ENCODE measurements around the gene NCKAP5. TPM values are rescaled to one million over a fixed set of nuclear protein-coding genes. Genes with fewer than 3 reads are reported as not detected.

Gene NCKAP5
- total RNA-seq, 3 donors from 2014 or later (not counting 1 experiment from before 2014, with no cell fraction given) = 0.12 to 0.20 TPM; not detected in 1

DNA sequence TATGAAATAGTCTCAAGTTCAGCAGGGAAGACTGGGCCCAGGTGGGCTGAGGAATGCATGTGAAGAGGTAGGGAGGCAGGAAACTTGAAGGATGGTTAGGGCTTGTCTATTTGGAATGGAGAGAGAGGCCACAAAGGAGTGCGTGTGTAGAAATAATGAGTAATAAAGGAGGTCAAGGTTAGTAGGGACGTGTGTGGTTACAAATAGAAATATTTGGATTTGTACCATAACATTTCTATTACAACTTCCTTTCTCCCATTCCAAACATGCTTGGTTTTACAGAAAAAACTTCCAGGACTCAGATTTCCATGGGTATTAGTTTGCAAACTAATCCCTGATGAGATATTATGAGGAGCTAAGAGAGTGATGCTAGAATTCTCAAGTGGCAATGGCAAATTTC is 280.6 kb downstream of the NCKAP5 start:
- intact Hi-C loops (cut with micrococcal nuclease) = no loop called here
- Histone ChIP-seq H3K4me3 (ENCODE audit: low read length) (no peak overlapping the region), H3K27ac (ENCODE audit: low read length) (no peak overlapping the region), H3K4me1 (ENCODE audit: control insufficient read depth, insufficient read depth, low read length) (no peaks in the 10 kb centered on the region), H3K9me3 (ENCODE audit: control insufficient read depth, insufficient read depth, low read length) (no peaks in the 10 kb centered on the region), H3K36me3 (ENCODE audit: control insufficient read depth, insufficient read depth, low read length) (no peaks in the 10 kb centered on the region), H3K27me3 (ENCODE audit: control insufficient read depth, insufficient read depth, low read length) (no peaks in the 10 kb centered on the region)
- Mint-ChIP-seq H3K4me3 (no peak overlapping the region), H3K27me3 (ENCODE audit: low read depth in 2 of 2) (no peaks in the 10 kb centered on the region), H3K9me3 (peaks cover 5 to 11% of the 10 kb centered on the region in 2 donors), H3K36me3 (no peaks in the 10 kb centered on the region), H3K27ac (no peak overlapping the region), H3K4me1 (no peaks in the 10 kb centered on the region)
- DNase-seq = no peak
- TF ChIP-seq, protein P1, sequence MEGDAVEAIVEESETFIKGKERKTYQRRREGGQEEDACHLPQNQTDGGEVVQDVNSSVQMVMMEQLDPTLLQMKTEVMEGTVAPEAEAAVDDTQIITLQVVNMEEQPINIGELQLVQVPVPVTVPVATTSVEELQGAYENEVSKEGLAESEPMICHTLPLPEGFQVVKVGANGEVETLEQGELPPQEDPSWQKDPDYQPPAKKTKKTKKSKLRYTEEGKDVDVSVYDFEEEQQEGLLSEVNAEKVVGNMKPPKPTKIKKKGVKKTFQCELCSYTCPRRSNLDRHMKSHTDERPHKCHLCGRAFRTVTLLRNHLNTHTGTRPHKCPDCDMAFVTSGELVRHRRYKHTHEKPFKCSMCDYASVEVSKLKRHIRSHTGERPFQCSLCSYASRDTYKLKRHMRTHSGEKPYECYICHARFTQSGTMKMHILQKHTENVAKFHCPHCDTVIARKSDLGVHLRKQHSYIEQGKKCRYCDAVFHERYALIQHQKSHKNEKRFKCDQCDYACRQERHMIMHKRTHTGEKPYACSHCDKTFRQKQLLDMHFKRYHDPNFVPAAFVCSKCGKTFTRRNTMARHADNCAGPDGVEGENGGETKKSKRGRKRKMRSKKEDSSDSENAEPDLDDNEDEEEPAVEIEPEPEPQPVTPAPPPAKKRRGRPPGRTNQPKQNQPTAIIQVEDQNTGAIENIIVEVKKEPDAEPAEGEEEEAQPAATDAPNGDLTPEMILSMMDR (IDR thresholded peaks at IDR 0.05) = no peak
- 88% methylated on average over 1 of the region's 2 CpGs for WGBS (ENCODE audit: insufficient coverage)
- no peak for ATAC-seq

DNA sequence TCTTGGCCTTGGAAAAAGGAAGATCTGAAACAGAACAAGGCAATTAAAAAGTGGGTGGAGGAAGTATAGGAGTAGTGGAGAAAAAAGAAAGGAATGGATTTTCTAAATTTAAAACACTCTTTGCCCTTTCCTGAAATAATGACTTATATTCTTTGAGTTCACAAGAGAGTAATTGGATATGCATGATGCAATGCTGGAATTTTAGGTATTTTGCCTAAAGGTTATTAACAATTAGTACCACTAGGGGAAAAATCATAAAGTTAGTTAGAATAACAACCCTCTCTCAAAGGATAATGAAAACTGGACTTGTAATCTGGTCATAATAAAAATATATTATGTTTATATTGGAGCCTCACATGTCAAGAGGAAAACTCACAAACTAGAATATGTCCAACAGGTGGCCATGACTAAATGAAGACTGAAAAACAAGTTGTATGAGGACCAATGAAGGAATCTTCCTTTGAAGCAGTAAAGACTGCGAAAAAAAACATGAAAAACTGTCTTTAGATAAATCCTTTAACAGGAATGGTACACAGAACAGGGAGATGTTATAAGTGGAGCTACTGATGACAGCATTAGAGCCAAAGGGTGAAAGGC is 281.8 kb downstream of the NCKAP5 start:
- Histone ChIP-seq H3K4me3 (ENCODE audit: low read length) (no peak overlapping the region), H3K27me3 (ENCODE audit: control insufficient read depth, insufficient read depth, low read length) (no peaks in the 10 kb centered on the region), H3K36me3 (ENCODE audit: control insufficient read depth, insufficient read depth, low read length) (no peaks in the 10 kb centered on the region), H3K4me1 (ENCODE audit: control insufficient read depth, insufficient read depth, low read length) (no peaks in the 10 kb centered on the region), H3K27ac (ENCODE audit: low read length) (no peak overlapping the region), H3K9me3 (ENCODE audit: control insufficient read depth, insufficient read depth, low read length) (no peaks in the 10 kb centered on the region)
- Mint-ChIP-seq H3K4me3 (no peak overlapping the region), H3K36me3 (no peaks in the 10 kb centered on the region), H3K4me1 (no peaks in the 10 kb centered on the region), H3K9me3 (peaks cover 5 to 14% of the 10 kb centered on the region in 2 donors), H3K27ac (no peak overlapping the region), H3K27me3 (ENCODE audit: low read depth in 2 of 2) (no peaks in the 10 kb centered on the region)
- ATAC-seq (no peak), DNase-seq (no peak)
- TF ChIP-seq, protein P1 (IDR thresholded peaks at IDR 0.05) = no peak
- WGBS (ENCODE audit: insufficient coverage) = 75% methylated on average over 1 of the region's 1 CpG
- intact Hi-C loops (cut with micrococcal nuclease) = no loop called here

DNA sequence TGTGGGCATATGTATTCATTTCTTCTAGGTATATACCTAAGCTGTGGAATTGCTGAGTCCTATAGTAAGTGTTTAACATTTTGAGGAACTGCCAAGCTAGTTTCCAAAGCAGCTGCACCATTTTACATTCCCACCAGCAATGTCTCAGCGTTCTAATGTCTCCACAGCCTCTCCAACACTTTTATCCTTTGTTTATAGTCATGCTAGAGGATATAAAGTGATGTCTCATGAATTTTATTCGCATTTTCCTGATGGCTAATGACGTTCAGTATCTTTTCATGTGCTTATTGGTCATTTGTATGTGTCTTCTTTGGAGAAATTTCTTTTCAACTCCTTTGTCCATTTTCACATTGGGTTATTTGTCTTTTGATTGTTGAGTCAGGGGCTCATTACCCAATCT is 295.2 kb downstream of the NCKAP5 start:
- DNase-seq = no peak
- WGBS (ENCODE audit: insufficient coverage) = 80% methylated on average over 1 of the region's 3 CpGs
- TF ChIP-seq, protein P1 (IDR thresholded peaks at IDR 0.05) = no peak

DNA sequence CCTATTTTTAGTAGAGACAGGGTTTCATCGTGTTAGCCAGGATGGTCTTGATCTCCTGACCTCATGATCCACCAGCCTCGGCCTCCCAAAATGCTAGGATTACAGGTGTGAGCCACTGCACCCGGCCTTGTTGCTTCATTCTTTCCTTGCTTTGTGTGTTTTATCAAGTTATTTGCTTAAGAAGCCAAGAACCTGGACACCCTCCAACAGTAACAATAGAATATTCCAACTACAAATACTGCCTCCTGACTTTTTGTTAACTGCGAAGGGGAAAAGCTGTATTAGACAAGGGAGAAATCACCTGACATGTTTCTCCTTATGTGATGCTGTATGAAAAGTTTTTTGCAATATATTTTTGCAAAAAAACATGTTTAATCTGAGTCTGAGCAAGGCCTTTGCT is 297.2 kb downstream of the NCKAP5 start:
- ATAC-seq = no peak
- Mint-ChIP-seq H3K27me3 (ENCODE audit: low read depth in 2 of 2) (peaks cover 0 to 1% of the 10 kb centered on the region in 2 donors), H3K27ac (no peak overlapping the region), H3K4me3 (no peak overlapping the region), H3K9me3 (peaks cover 5 to 13% of the 10 kb centered on the region in 2 donors), H3K4me1 (no peaks in the 10 kb centered on the region), H3K36me3 (no peaks in the 10 kb centered on the region)
- WGBS (ENCODE audit: insufficient coverage) = 89% methylated on average over 4 of the region's 4 CpGs
- Histone ChIP-seq H3K4me3 (ENCODE audit: low read length) (no peak overlapping the region), H3K27me3 (ENCODE audit: control insufficient read depth, insufficient read depth, low read length) (no peaks in the 10 kb centered on the region), H3K9me3 (ENCODE audit: control insufficient read depth, insufficient read depth, low read length) (no peaks in the 10 kb centered on the region), H3K27ac (ENCODE audit: low read length) (no peak overlapping the region), H3K36me3 (ENCODE audit: control insufficient read depth, insufficient read depth, low read length) (no peaks in the 10 kb centered on the region), H3K4me1 (ENCODE audit: control insufficient read depth, insufficient read depth, low read length) (no peaks in the 10 kb centered on the region)
- intact Hi-C loops (cut with micrococcal nuclease) = no loop called here
- TF ChIP-seq, protein P1 (IDR thresholded peaks at IDR 0.05) = no peak
- DNase-seq = no peak

More for the DNA sequence above, 295.2 kb downstream of the NCKAP5 start:
- H3K4me1 ChIP-seq (ENCODE audit: control insufficient read depth, insufficient read depth, low read length) = no peaks in the 10 kb centered on the region
- no peak overlapping the region for H3K27ac ChIP-seq (ENCODE audit: low read length)
- peaks cover 5 to 13% of the 10 kb centered on the region in 2 donors for H3K9me3 Mint-ChIP-seq
- H3K4me3 Mint-ChIP-seq = no peak overlapping the region
- no peak for ATAC-seq
- no peaks in the 10 kb centered on the region for H3K36me3 Mint-ChIP-seq
- no peaks in the 10 kb centered on the region for H3K9me3 ChIP-seq (ENCODE audit: control insufficient read depth, insufficient read depth, low read length)
- no peaks in the 10 kb centered on the region for H3K36me3 ChIP-seq (ENCODE audit: control insufficient read depth, insufficient read depth, low read length)
- H3K4me1 Mint-ChIP-seq = no peaks in the 10 kb centered on the region
- no peaks in the 10 kb centered on the region for H3K27me3 Mint-ChIP-seq (ENCODE audit: low read depth in 2 of 2)
- no peak overlapping the region for H3K27ac Mint-ChIP-seq
- intact Hi-C loops (cut with micrococcal nuclease) = no loop called here
- no peak overlapping the region for H3K4me3 ChIP-seq (ENCODE audit: low read length)
- no peaks in the 10 kb centered on the region for H3K27me3 ChIP-seq (ENCODE audit: control insufficient read depth, insufficient read depth, low read length)
